ENCODE results near the gene STK38.
"Not testable (repeated sequence)": the region's sequence is repeated elsewhere in the genome, so short reads cannot be mapped to it uniquely, and the experiment has no call there.

The STK38 gene

GRCh38 chr6:36479256-36479655 lies 68.0 kb downstream of the STK38 start:
- DNase-seq = no peak

- DNase-seq = peak; percentile 83
These were observed 69.2 kb downstream of the STK38 start for GRCh38 chr6:36478051-36478526.

- no peak for DNase-seq
These were observed 77.3 kb downstream of the STK38 start for GRCh38 chr6:36469946-36470345.

- no peak for DNase-seq
These were observed 78.1 kb downstream of the STK38 start for GRCh38 chr6:36469148-36469661.

GRCh38 chr6:36467625-36468024 lies 79.7 kb downstream of the STK38 start:
- DNase-seq = no peak

- DNase-seq = no peak
These were observed 83.0 kb downstream of the STK38 start for GRCh38 chr6:36464233-36464632.

- DNase-seq = no peak
These were observed 83.6 kb downstream of the STK38 start for GRCh38 chr6:36463676-36464075.

GRCh38 chr6:36461646-36462045 lies 85.6 kb downstream of the STK38 start:
- DNase-seq = no peak

- DNase-seq = no peak
These were observed 86.4 kb downstream of the STK38 start for GRCh38 chr6:36460916-36461315.

GRCh38 chr6:36459501-36459900 lies 87.8 kb downstream of the STK38 start:
- no peak for DNase-seq

GRCh38 chr6:36455486-36456027 lies 91.7 kb downstream of the STK38 start:
- no peak for DNase-seq

- not testable (repeated sequence) for DNase-seq
These were observed 94.4 kb downstream of the STK38 start for GRCh38 chr6:36452897-36453296.

- not testable (repeated sequence) for DNase-seq
These were observed 98.1 kb downstream of the STK38 start for GRCh38 chr6:36449173-36449572.

GRCh38 chr6:36445621-36446020 lies 101.7 kb downstream of the STK38 start:
- no peak for DNase-seq

- DNase-seq = no peak
These were observed 102.8 kb downstream of the STK38 start for GRCh38 chr6:36444470-36444869.
